ENCODE results near the gene MESP1. TPM values are rescaled to one million over a fixed set of nuclear protein-coding genes. Genes with fewer than 3 reads are reported as not detected.
"Not testable (repeated sequence)": the region's sequence is repeated elsewhere in the genome, so short reads cannot be mapped to it uniquely, and the experiment has no call there.

The MESP1 gene
- total RNA-seq, 1 experiment from 2014 or later = 6.4 TPM

DNA sequence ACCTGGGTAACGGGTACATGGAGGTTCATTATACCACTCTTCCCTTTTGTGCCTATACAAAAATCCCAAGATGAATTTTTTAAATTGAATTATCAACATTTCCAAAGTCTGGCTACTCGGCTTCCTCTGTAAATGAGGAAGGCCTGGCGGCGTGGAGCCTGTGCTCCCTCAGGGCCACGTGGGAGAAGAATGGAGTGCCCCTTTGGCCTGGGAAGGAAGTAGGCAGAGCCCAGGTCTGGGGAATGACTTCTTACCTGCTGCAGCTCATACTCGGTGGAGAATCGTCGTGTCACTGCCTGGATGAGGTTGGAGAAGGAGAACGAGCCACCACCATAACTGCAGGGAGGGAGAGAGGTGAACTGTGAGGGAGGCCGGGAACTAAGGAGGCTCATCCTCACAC lies 39.2 kb upstream of the MESP1 start:
- H3K9me3 ChIP-seq (ENCODE audit: control insufficient read depth, insufficient read depth, low read depth, low read length) = no peaks in the 10 kb centered on the region
- no peaks in the 10 kb centered on the region for H3K4me1 ChIP-seq (ENCODE audit: control insufficient read depth, insufficient read depth, low read length)
- intact Hi-C loops (cut with micrococcal nuclease; ENCODE audit: unreplicated experiment) (no loop called here), in situ Hi-C loops (cut with HindIII; ENCODE audit: low pct_unique_long_range_greater_than_20kb, low sequenced_read_pairs) (no loop called here)
- TF ChIP-seq POLR2AphosphoS5 (IDR thresholded peaks at IDR 0.05; ENCODE audit: low read depth, low read length) = no peak
- TF ChIP-seq TCF7L2 (IDR thresholded peaks at IDR 0.05; ENCODE audit: low read depth, low read length) = no peak
- TF ChIP-seq, protein P1, sequence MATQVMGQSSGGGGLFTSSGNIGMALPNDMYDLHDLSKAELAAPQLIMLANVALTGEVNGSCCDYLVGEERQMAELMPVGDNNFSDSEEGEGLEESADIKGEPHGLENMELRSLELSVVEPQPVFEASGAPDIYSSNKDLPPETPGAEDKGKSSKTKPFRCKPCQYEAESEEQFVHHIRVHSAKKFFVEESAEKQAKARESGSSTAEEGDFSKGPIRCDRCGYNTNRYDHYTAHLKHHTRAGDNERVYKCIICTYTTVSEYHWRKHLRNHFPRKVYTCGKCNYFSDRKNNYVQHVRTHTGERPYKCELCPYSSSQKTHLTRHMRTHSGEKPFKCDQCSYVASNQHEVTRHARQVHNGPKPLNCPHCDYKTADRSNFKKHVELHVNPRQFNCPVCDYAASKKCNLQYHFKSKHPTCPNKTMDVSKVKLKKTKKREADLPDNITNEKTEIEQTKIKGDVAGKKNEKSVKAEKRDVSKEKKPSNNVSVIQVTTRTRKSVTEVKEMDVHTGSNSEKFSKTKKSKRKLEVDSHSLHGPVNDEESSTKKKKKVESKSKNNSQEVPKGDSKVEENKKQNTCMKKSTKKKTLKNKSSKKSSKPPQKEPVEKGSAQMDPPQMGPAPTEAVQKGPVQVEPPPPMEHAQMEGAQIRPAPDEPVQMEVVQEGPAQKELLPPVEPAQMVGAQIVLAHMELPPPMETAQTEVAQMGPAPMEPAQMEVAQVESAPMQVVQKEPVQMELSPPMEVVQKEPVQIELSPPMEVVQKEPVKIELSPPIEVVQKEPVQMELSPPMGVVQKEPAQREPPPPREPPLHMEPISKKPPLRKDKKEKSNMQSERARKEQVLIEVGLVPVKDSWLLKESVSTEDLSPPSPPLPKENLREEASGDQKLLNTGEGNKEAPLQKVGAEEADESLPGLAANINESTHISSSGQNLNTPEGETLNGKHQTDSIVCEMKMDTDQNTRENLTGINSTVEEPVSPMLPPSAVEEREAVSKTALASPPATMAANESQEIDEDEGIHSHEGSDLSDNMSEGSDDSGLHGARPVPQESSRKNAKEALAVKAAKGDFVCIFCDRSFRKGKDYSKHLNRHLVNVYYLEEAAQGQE (IDR thresholded peaks at IDR 0.05; ENCODE audit: insufficient read depth in 1 of 2, low read depth in 2 of 2, low read length in 1 of 2) = no peak
- TF ChIP-seq, protein P2, sequence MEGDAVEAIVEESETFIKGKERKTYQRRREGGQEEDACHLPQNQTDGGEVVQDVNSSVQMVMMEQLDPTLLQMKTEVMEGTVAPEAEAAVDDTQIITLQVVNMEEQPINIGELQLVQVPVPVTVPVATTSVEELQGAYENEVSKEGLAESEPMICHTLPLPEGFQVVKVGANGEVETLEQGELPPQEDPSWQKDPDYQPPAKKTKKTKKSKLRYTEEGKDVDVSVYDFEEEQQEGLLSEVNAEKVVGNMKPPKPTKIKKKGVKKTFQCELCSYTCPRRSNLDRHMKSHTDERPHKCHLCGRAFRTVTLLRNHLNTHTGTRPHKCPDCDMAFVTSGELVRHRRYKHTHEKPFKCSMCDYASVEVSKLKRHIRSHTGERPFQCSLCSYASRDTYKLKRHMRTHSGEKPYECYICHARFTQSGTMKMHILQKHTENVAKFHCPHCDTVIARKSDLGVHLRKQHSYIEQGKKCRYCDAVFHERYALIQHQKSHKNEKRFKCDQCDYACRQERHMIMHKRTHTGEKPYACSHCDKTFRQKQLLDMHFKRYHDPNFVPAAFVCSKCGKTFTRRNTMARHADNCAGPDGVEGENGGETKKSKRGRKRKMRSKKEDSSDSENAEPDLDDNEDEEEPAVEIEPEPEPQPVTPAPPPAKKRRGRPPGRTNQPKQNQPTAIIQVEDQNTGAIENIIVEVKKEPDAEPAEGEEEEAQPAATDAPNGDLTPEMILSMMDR (IDR thresholded peaks at IDR 0.05) = no peak
- no peak for TF ChIP-seq SIN3A (IDR thresholded peaks at IDR 0.05; ENCODE audit: borderline replicate concordance, insufficient read depth, low read depth, low read length)
- BruUV-seq (replicated peaks) = no TSS peak
- H3K27ac ChIP-seq (ENCODE audit: low read length) = no peak overlapping the region
- DNase-seq (ENCODE audit: low read depth, low spot score) = no peak
- H3K27me3 ChIP-seq (ENCODE audit: control insufficient read depth, insufficient read depth, low read length) = no peaks in the 10 kb centered on the region
- no peaks in the 10 kb centered on the region; the same call in 1 of the 2 replicates for H3K36me3 ChIP-seq (ENCODE audit: control insufficient read depth, insufficient read depth, low read length)
- POLR2A ChIA-PET = interaction anchor here (0.6 kb wide), 1 partner anchor 106 kb away, joined by 3 read pairs; no protein-coding TSS in a partner anchor
- H3K4me3 ChIP-seq (ENCODE audit: low read depth in 2 of 2, low read length in 2 of 2) = no peak overlapping the region
- CTCF ChIA-PET = no interaction called here
- peak; percentile 43 for ATAC-seq

DNA sequence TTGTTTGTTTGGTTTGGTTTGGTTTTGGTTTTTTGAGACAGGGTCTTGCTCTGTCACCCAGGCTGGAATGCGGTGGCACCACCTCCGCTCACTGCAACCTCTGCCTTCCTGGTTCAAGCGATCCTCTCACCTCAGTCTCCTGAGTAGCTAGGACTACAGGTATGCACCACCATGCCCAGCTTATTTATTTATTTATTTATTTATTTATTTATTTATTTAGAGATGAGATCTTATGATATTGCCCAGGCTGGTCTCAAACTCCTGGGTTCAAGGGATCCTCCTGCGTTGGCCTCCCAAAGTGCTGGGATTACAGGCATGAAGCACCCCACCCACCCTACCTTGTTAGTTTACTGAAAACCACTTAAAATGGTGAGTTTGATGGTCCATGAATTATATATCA lies 37.5 kb upstream of the MESP1 start:
- in situ Hi-C loops (cut with HindIII; ENCODE audit: low pct_unique_long_range_greater_than_20kb, low sequenced_read_pairs); H3K27me3 ChIP-seq (ENCODE audit: control insufficient read depth, insufficient read depth, low read length); H3K4me3 ChIP-seq (ENCODE audit: low read depth in 2 of 2, low read length in 2 of 2); H3K27ac ChIP-seq (ENCODE audit: low read length); ATAC-seq; H3K36me3 ChIP-seq (ENCODE audit: control insufficient read depth, insufficient read depth, low read length); H3K4me1 ChIP-seq (ENCODE audit: control insufficient read depth, insufficient read depth, low read length); intact Hi-C loops (cut with micrococcal nuclease; ENCODE audit: unreplicated experiment); BruUV-seq (replicated peaks); CTCF ChIA-PET; DNase-seq (ENCODE audit: low read depth, low spot score); H3K9me3 ChIP-seq (ENCODE audit: control insufficient read depth, insufficient read depth, low read depth, low read length); POLR2A ChIA-PET: not testable (repeated sequence)

GRCh38 chr15:89787944-89788343 lies 36.9 kb upstream of the MESP1 start:
- ChIA-PET POLR2A (no interaction called here), CTCF (no interaction called here)
- no TSS peak for BruUV-seq (replicated peaks)
- DNase-seq (ENCODE audit: low read depth, low spot score) (no peak), ATAC-seq (no peak)
- no peaks in the 10 kb centered on the region for H3K9me3 ChIP-seq (ENCODE audit: control insufficient read depth, insufficient read depth, low read depth, low read length)
- H3K36me3 ChIP-seq (ENCODE audit: control insufficient read depth, insufficient read depth, low read length) = no peaks in the 10 kb centered on the region; the same call in 1 of the 2 replicates
- H3K27ac ChIP-seq (ENCODE audit: low read length) = no peak overlapping the region
- peaks cover 13% of the 10 kb centered on the region for H3K4me1 ChIP-seq (ENCODE audit: control insufficient read depth, insufficient read depth, low read length)
- in situ Hi-C loops (cut with HindIII; ENCODE audit: low pct_unique_long_range_greater_than_20kb, low sequenced_read_pairs) = no loop called here
- TF ChIP-seq, protein P1 (IDR thresholded peaks at IDR 0.05; ENCODE audit: insufficient read depth in 1 of 2, low read depth in 2 of 2, low read length in 1 of 2) = no peak
- TF ChIP-seq, protein P2 (IDR thresholded peaks at IDR 0.05) = no peak
- TF ChIP-seq SIN3A (IDR thresholded peaks at IDR 0.05; ENCODE audit: borderline replicate concordance, insufficient read depth, low read depth, low read length) (no peak), TCF7L2 (IDR thresholded peaks at IDR 0.05; ENCODE audit: low read depth, low read length) (no peak), POLR2AphosphoS5 (IDR thresholded peaks at IDR 0.05; ENCODE audit: low read depth, low read length) (no peak)
- intact Hi-C loops (cut with micrococcal nuclease; ENCODE audit: unreplicated experiment) = no loop called here
- no peaks in the 10 kb centered on the region for H3K27me3 ChIP-seq (ENCODE audit: control insufficient read depth, insufficient read depth, low read length)
- no peak overlapping the region for H3K4me3 ChIP-seq (ENCODE audit: low read depth in 2 of 2, low read length in 2 of 2)
